ENCODE data around the gene HPSE2. TPM values are rescaled to one million over a fixed set of nuclear protein-coding genes. Genes with fewer than 3 reads are reported as not detected.

The HPSE2 gene
- total RNA-seq, 1 donor from 2014 or later: 10.6 TPM

DNA sequence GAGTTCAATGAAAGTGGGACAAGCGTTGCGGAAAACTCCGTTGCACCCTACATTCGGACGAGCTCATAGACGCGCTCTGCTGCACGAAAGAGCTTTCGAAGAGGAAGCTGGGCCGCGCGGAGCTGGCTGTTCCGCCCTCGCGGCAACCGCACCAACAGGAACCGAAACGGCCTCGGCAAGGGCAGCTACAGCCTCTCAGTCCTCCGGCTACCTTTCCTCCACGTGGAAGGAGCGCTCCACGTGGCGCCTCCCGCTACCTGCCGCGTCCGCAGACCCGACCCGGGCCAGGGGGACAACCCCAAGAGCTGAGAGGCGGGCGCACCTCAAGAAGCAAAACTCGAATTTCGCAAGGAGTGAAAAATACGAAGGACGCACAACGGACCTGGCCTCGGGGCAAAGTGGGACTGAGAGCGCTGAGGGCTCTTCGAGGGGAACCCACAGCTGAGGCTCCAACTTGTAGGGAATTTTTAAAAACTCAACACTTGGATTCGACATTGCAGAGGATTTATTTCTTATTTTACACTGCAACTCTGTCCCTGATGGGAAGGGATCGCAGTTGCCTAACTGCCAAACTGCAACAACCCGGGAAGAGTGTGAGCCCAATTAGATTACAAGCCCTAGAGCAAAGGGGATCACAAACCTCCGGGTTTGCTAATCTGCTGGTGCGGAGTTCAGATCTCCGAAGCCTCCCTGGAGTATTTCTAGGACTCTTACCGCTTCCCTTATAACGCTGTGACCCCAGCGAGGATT lies 1.4 kb downstream of the HPSE2 start:
- Histone ChIP-seq H3K4me1 (peaks cover 25% of the 10 kb centered on the region), H3K9me3 (no peaks in the 10 kb centered on the region), H3K27ac (peak overlapping the region; percentile 79), H3K4me3 (peak overlapping the region; percentile 48 to 60), H3K27me3 (no peaks in the 10 kb centered on the region), H3K36me3 (no peaks in the 10 kb centered on the region)
- peak in 1 of 2 donors; percentile 58 for TF ChIP-seq POLR2AphosphoS5 (IDR thresholded peaks at IDR 0.05; ENCODE audit: insufficient read depth in 1 of 2, low read depth in 1 of 2)
- TF ChIP-seq, protein P1, sequence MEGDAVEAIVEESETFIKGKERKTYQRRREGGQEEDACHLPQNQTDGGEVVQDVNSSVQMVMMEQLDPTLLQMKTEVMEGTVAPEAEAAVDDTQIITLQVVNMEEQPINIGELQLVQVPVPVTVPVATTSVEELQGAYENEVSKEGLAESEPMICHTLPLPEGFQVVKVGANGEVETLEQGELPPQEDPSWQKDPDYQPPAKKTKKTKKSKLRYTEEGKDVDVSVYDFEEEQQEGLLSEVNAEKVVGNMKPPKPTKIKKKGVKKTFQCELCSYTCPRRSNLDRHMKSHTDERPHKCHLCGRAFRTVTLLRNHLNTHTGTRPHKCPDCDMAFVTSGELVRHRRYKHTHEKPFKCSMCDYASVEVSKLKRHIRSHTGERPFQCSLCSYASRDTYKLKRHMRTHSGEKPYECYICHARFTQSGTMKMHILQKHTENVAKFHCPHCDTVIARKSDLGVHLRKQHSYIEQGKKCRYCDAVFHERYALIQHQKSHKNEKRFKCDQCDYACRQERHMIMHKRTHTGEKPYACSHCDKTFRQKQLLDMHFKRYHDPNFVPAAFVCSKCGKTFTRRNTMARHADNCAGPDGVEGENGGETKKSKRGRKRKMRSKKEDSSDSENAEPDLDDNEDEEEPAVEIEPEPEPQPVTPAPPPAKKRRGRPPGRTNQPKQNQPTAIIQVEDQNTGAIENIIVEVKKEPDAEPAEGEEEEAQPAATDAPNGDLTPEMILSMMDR (IDR thresholded peaks at IDR 0.05): no peak
- no peak for DNase-seq (ENCODE audit: extremely low spot score in 2 of 2)
- intact Hi-C loops (cut with DNase I): no loop called here

DNA sequence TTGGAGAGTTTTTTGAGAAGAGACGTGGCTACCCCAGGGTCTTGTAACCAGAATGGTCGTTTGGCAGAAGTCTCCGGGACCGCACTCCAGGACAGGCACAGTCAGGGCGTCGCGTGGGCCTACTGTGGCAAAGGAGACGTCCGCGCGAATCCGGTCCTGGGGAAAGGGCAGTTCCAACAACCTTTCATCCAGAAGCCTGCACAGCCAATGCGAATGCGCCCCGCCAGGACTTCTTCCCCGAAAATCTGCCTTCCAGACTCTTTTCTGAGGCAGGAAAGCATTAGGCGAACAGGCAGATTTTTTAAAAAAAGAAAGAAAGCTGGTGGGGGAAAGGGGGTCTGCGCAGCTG lies 2.0 kb downstream of the HPSE2 start:
- peak overlapping the region; percentile 79 for H3K27ac ChIP-seq
- peak overlapping the region; percentile 48 to 60 for H3K4me3 ChIP-seq
- intact Hi-C loops (cut with DNase I): no loop called here
- peaks cover 25% of the 10 kb centered on the region for H3K4me1 ChIP-seq
- no peaks in the 10 kb centered on the region for H3K27me3 ChIP-seq
- no peak for DNase-seq (ENCODE audit: extremely low spot score in 2 of 2)
- no peak for TF ChIP-seq POLR2AphosphoS5 (IDR thresholded peaks at IDR 0.05; ENCODE audit: insufficient read depth in 1 of 2, low read depth in 1 of 2)
- TF ChIP-seq, protein P1 (IDR thresholded peaks at IDR 0.05): no peak
- no peak for TF ChIP-seq POLR2A (IDR thresholded peaks at IDR 0.05)
- no peaks in the 10 kb centered on the region for H3K9me3 ChIP-seq
- no peaks in the 10 kb centered on the region for H3K36me3 ChIP-seq

DNA sequence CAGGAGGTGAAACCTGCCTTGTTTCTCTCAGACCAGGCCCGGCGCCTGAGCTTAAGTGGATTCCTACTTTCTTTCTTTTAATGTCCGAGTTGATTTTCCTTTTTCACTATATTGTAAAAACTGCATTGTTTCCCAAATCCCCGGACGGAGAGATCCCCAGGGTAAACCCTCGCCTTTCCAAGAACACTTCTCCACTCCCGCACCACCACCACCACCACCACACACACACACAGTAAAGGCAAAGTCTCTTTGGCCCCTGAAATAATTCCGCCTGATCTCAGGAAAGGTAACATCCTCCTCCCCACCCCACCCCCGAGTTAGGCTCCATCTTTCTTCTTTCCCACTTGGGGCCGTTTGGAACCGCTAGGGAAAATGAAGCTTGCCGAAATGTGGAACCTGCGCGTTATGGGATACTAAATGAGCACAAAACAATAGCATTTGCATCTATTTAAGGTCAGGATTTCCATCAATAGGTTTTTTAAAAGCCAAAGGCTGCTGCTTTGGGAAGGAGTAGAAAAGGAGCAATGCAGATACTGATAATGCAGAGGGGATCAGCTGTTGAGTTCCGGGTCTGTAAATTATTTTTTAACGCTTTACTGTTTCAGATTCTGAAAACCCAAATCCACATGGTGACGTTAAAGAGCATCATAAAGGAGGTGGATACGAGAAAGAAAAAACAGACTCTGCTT lies 2.5 kb downstream of the HPSE2 start:
- no peak for DNase-seq (ENCODE audit: extremely low spot score in 2 of 2)
- H3K27ac ChIP-seq: peak overlapping the region; percentile 79
- peak overlapping the region; percentile 48 to 60 for H3K4me3 ChIP-seq
- TF ChIP-seq, protein P1 (IDR thresholded peaks at IDR 0.05): no peak
- TF ChIP-seq POLR2AphosphoS5 (IDR thresholded peaks at IDR 0.05; ENCODE audit: insufficient read depth in 1 of 2, low read depth in 1 of 2): no peak
- no peak for TF ChIP-seq POLR2A (IDR thresholded peaks at IDR 0.05)
- intact Hi-C loops (cut with DNase I): no loop called here
- H3K4me1 ChIP-seq: peaks cover 25% of the 10 kb centered on the region
- H3K36me3 ChIP-seq: no peaks in the 10 kb centered on the region
- H3K27me3 ChIP-seq: no peaks in the 10 kb centered on the region
- no peaks in the 10 kb centered on the region for H3K9me3 ChIP-seq

DNA sequence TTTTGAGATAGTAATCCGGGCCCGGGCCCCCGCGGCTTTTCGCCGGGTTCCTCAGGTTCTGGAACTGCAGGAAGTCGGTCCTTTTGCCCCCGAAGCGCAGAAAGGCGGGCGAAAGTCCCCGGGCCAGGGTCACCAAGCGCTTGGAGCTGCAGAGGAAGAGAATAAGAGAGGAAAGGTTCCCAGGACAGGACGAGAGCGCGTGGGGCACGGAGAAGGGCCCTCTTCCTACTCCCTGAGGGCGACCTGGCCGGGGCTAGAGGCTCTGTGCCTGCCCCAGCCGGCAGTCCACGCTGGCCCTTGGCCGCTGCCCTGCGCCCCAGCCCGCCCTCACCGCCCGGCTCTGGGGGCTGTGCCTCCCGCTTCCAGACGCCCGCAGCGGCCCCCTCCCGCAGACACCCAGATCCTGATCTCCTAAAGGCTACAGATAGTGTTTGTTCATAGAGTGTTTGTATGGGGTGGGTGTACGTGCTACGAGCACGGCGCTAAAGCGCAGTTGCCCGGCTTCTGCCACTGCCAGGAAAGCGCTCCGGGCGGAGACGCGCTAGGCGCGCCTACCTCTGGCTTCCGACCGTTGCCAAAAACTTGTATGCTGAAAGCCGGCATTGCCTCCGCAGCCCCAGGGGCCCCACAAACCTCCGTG lies 3.2 kb downstream of the HPSE2 start:
- intact Hi-C loops (cut with DNase I): no loop called here
- H3K27ac ChIP-seq: peak overlapping the region; percentile 79
- H3K36me3 ChIP-seq: no peaks in the 10 kb centered on the region
- peaks cover 25% of the 10 kb centered on the region for H3K4me1 ChIP-seq
- no peak for DNase-seq (ENCODE audit: extremely low spot score in 2 of 2)
- H3K27me3 ChIP-seq: no peaks in the 10 kb centered on the region
- H3K4me3 ChIP-seq: peak overlapping the region; percentile 48 to 60
- no peaks in the 10 kb centered on the region for H3K9me3 ChIP-seq
- TF ChIP-seq POLR2AphosphoS5 (IDR thresholded peaks at IDR 0.05; ENCODE audit: insufficient read depth in 1 of 2, low read depth in 1 of 2): peak in 1 of 2 donors; percentile 48
- TF ChIP-seq, protein P1 (IDR thresholded peaks at IDR 0.05): no peak

All from vagina (tissue), 2 donors.